Tibial artery (tissue), 4 donors: ENCODE data around the gene PGLYRP2.

ENCODE experiments used
- DNase-seq, 2 donors: peaks; one replicate each; pipeline ENCODE4 v3.0.0-alpha.2; 2019
- H3K27ac ChIP-seq, 2 donors: fragments of 200-600 bp; sonication (generic) in 1 of 2; 1 replicate in 1 of 2; 2 replicates in 1 of 2; pipeline ENCODE4 v1.5.1; 2018 to 2019; ENCODE audit warnings: mild to moderate bottlenecking in 1 of 2
- H3K27me3 ChIP-seq, 2 donors: fragments of 200-600 bp; sonication (generic) in 1 of 2; one replicate each; pipeline versions ENCODE4 v1.5.1 to v1.6.0; 2016 to 2019
- H3K36me3 ChIP-seq, 3 donors: fragments of 200-600 bp; sonication (generic) in 2 of 3; one replicate each; pipeline ENCODE4 v1.5.1; 2016 to 2019; ENCODE audit warnings: mild to moderate bottlenecking in 2 of 3
- H3K4me1 ChIP-seq, 4 donors: fragments of 200-600 bp; sonication (generic) in 2 of 4; 1 replicate in 3 of 4; 2 replicates in 1 of 4; pipeline ENCODE4 v1.5.1; 2016 to 2019
- H3K4me3 ChIP-seq, 2 donors: fragments of 200-600 bp; sonication (generic) in 1 of 2; 1 replicate in 1 of 2; 2 replicates in 1 of 2; pipeline ENCODE4 v1.5.1; 2018 to 2019; ENCODE audit warnings: mild to moderate bottlenecking in 2 of 2
- H3K9me3 ChIP-seq, 3 donors: fragments of 200-600 bp; sonication (generic) in 1 of 3; one replicate each; pipeline ENCODE4 v1.5.1; 2016 to 2019
- intact Hi-C: fragments of 100-400 bp; cut with DNase I; formaldehyde crosslinking; loops from one replicate; pipeline ENCODE4 v1.15.0; 2023; ENCODE audit warnings: low total_unique reads
- TF ChIP-seq, protein P1 (sequence below), 2 experiments: fragments of 200-600 bp in 1 of 2; fragments of 450-650 bp in 1 of 2; IDR thresholded peaks; one replicate each; pipeline ENCODE4 v1.5.1; 2017 to 2019; ENCODE audit warnings: antibody characterized with exemption in 2 of 2, mild to moderate bottlenecking in 1 of 2, moderate library complexity in 1 of 2

PGLYRP2 gene

DNA sequence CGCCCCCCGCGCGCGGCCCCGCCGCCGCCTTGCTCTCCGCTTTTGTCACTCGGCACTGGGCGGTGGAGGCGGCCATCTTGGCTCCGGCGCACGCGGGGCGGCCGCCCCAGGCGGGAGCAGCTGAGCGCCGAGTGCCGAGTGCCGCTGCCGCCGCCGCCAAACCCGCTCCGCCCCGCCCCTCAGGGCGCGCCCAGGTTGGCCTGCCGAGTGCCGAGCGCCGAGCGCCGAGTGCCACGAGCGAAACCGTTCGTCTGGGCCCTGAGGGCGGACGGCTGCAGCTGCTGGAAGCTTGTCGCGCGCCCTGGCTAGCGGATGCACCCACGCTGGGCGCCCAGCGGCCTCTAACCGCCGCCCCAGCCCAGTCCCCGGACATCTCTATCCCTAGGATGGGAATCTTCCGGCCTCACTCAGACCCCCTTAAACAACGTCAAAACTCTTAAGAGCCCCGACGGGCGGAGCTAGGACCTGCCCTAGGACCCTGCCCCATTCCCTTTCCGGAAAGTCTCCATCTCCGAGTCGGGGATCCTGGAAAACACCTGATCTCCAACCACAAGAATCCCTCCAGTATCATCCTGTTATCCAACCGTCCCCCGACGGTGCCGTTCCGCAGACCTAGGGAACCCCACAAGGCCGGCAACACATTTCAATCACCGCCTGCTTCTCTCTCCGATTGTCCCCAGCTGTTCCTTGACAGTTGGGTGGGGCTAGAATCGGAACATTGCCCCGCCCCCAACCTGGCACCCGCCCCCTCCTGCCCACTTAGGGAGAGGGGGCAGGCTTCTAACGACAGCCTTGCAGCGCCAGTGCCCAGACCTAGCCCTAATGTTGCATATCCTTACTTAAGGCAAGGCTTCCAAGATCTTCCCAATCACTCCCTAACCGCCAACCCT, 46.4 kb downstream of the PGLYRP2 start:
- no peaks in the 10 kb centered on the region for H3K9me3 ChIP-seq
- no peaks in the 10 kb centered on the region for H3K27me3 ChIP-seq
- H3K4me1 ChIP-seq = peaks cover 0 to 60% (median 42%) of the 10 kb centered on the region in 4 donors
- DNase-seq = peak; percentile 86 to 94
- H3K36me3 ChIP-seq = peaks cover 0 to 25% (median 7%) of the 10 kb centered on the region in 3 donors
- TF ChIP-seq, protein P1, sequence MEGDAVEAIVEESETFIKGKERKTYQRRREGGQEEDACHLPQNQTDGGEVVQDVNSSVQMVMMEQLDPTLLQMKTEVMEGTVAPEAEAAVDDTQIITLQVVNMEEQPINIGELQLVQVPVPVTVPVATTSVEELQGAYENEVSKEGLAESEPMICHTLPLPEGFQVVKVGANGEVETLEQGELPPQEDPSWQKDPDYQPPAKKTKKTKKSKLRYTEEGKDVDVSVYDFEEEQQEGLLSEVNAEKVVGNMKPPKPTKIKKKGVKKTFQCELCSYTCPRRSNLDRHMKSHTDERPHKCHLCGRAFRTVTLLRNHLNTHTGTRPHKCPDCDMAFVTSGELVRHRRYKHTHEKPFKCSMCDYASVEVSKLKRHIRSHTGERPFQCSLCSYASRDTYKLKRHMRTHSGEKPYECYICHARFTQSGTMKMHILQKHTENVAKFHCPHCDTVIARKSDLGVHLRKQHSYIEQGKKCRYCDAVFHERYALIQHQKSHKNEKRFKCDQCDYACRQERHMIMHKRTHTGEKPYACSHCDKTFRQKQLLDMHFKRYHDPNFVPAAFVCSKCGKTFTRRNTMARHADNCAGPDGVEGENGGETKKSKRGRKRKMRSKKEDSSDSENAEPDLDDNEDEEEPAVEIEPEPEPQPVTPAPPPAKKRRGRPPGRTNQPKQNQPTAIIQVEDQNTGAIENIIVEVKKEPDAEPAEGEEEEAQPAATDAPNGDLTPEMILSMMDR (IDR thresholded peaks at IDR 0.05) = no peak
- peak overlapping the region; percentile 89 to 90 for H3K27ac ChIP-seq
- intact Hi-C loops = loop anchor here (10.0 kb wide), 1 partner anchor 258 kb away; no protein-coding TSS in a partner anchor
- H3K4me3 ChIP-seq = peak overlapping the region; percentile 91

DNA sequence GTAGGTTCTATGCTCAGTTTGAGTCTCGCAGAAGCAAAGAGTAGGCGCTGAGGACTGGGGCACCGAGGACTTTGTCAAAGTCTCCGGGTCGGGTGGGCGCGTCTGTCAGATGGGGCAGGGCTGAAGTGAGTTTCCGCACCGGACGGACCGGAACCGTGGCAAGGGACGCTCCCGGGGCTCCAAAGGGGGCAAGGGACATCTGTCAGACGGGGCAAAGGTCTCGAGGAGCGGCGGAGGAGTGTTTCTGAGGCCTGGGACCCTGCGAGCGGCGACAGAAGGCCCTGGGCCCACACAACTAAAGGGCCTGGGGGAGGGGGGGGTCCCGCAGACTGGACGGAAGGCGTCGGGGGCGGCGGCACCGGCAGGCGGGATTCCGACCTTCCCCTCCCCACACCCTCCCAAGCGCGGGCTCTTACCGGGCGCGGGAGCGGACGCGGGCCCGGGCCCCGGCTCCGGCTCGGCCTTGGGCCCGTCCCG, 47.2 kb downstream of the PGLYRP2 start:
- intact Hi-C loops = loop anchor here (10.0 kb wide), 1 partner anchor 257 kb away; no protein-coding TSS in a partner anchor
- Histone ChIP-seq H3K9me3 (no peaks in the 10 kb centered on the region), H3K36me3 (peaks cover 4 to 34% (median 16%) of the 10 kb centered on the region in 3 donors), H3K27ac (peak overlapping the region; percentile 68 to 77), H3K4me1 (peaks cover 0 to 52% (median 36%) of the 10 kb centered on the region in 4 donors), H3K27me3 (no peaks in the 10 kb centered on the region), H3K4me3 (peak overlapping the region; percentile 91)
- TF ChIP-seq, protein P1 (IDR thresholded peaks at IDR 0.05) = no peak
- DNase-seq = no peak

DNA sequence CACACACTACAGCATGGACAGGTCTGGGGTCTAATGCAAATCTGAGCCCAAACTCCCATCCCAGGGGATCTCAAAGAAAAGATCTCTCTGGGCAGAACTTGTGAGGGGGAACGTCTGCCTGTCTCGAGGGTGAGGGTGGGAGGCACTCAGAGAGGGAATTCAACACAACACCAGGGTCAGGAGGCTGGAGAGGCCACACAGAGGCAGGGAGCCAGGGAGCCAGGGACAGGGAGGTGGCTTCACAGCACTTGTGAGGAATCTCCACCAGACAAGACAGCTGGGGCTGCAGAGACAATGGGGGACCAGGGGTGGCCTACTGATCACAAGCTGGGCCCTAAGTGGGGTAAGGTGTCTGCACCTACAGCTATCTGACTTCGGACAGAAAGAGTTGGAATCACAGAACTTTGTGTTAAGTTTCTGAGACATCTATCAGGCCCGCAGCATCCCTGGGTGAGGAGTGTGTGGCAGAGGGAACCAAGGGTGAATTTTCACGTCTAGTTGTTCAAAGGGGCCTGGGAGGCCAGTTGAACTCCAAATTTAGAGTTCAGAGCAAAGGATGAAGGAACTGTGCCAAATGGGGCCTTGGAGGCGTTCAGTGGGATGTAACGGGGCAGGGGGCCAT, 47.8 kb downstream of the PGLYRP2 start:
- H3K4me1 ChIP-seq = peaks cover 0 to 47% (median 31%) of the 10 kb centered on the region in 4 donors
- no peak for DNase-seq
- H3K27ac ChIP-seq = peak overlapping the region; percentile 68 to 77
- no peaks in the 10 kb centered on the region for H3K9me3 ChIP-seq
- TF ChIP-seq, protein P1 (IDR thresholded peaks at IDR 0.05) = no peak
- no peaks in the 10 kb centered on the region for H3K27me3 ChIP-seq
- intact Hi-C loops = loop anchor here (10.0 kb wide), 1 partner anchor 257 kb away; no protein-coding TSS in a partner anchor
- H3K4me3 ChIP-seq = peak overlapping the region; percentile 91
- H3K36me3 ChIP-seq = peaks cover 9 to 35% (median 21%) of the 10 kb centered on the region in 3 donors

DNA sequence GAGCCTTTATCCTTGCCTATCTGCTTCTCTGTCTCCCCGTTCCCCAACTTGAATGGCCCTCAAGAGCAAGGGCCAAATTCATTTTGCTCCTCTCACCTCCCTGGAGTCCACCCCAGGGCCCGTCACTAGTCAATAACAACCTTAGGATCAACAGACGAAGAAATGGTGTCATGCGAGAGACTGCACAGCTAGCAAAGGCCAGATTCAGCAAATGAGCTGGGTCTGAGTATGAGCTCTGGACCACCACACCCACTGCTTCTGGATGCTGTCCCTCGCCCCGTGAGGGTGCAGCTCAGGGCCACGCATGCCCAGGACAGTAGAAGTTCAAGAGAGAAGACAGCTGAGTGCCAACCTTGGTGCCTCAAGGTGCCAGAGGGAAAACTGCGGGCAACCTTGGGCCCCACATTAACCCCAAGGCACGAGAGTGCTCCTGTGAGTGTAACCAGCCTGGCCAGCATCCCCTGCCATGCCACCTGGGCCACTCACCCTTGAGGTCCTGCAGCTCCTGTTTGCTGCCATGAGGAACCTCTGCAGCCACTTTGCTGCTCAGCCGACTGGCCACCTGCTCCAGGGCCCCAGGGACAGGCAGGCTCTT, 48.7 kb downstream of the PGLYRP2 start:
- Histone ChIP-seq H3K9me3 (no peaks in the 10 kb centered on the region), H3K4me1 (peaks cover 0 to 47% (median 30%) of the 10 kb centered on the region in 4 donors), H3K36me3 (peaks cover 13 to 42% (median 28%) of the 10 kb centered on the region in 3 donors), H3K4me3 (peak overlapping the region; percentile 91), H3K27ac (no peak overlapping the region), H3K27me3 (no peaks in the 10 kb centered on the region)
- intact Hi-C loops = loop anchor here (10.0 kb wide), 1 partner anchor 256 kb away; no protein-coding TSS in a partner anchor
- no peak for DNase-seq
- TF ChIP-seq, protein P1 (IDR thresholded peaks at IDR 0.05) = no peak

DNA sequence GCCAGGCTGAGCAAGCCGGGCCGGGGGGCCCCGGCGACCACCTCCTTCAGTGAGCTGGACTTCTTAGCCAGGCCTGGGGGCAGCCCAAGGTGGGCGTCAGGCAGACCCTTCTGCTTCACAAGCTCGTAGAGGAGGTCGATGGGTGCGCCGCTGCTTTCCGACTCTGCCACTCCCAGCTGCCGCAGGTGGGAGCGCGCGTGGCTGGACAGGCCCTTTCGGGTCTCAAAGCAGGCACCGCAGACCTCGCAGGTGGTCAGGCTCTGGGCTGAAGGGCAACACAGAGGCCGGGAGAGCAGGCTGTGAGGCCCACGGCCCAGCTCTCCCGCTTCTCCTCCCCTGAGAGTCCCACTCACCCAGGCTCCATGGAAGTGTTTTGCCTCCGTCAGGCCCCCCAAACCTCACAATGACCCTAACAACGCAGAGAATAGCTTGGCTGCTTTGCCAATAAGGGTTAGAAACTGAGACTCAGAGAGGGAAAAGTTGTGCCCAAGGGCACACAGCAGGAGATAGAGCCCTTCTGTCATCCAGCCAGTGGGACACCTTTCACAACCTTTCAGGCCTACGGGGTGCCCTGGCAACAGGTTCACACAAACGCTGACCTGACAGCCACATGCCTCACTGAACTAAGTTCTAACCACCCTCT, 49.4 kb downstream of the PGLYRP2 start:
- no peak overlapping the region for H3K27ac ChIP-seq
- no peak overlapping the region for H3K4me3 ChIP-seq
- peaks cover 0 to 47% (median 30%) of the 10 kb centered on the region in 4 donors for H3K4me1 ChIP-seq
- peaks cover 19 to 49% (median 34%) of the 10 kb centered on the region in 3 donors for H3K36me3 ChIP-seq
- no peaks in the 10 kb centered on the region for H3K9me3 ChIP-seq
- TF ChIP-seq, protein P1 (IDR thresholded peaks at IDR 0.05) = no peak
- no peaks in the 10 kb centered on the region for H3K27me3 ChIP-seq
- intact Hi-C loops = loop anchor here (10.0 kb wide), 1 partner anchor 255 kb away; no protein-coding TSS in a partner anchor
- no peak for DNase-seq
